ENCODE data around the gene MED26. TPM values are rescaled to one million over a fixed set of nuclear protein-coding genes. Genes with fewer than 3 reads are reported as not detected.

MED26 gene
- total and polyA plus RNA-seq, 2 of the 13 experiments (the other 11 are each of a cell fraction or from before 2014, with no cell fraction given), result 3.5 to 3.8 TPM

GRCh38 chr19:16542045-16542909, 85.7 kb downstream of the MED26 start, which contains the start of gene CHERP (continued):
- TF ChIP-seq DBP (CRISPR knock-in tag; IDR thresholded peaks at IDR 0.05; ENCODE audit: not compliant biosample characterization) (peak; percentile 27), ZNF607 (CRISPR knock-in tag; IDR thresholded peaks at IDR 0.05; ENCODE audit: borderline replicate concordance) (peak; percentile 63; the same call in 1 of the 2 replicates), AKAP8 (CRISPR knock-in tag; IDR thresholded peaks at IDR 0.05) (no peak), ZBTB25 (CRISPR knock-in tag; IDR thresholded peaks at IDR 0.05) (peak; percentile 85), GABPA (IDR thresholded peaks at IDR 0.05; ENCODE audit: low read depth, low read length) (peak; percentile 94), GABPA (CRISPR knock-in tag; IDR thresholded peaks at IDR 0.05; ENCODE audit: low read depth) (peak; percentile 96), ASH2L (IDR thresholded peaks at IDR 0.05; ENCODE audit: insufficient read length, low read depth, low read length) (peak; percentile 94), KLF6 (CRISPR knock-in tag; IDR thresholded peaks at IDR 0.05) (peak; percentile 61), ZNF18 (CRISPR knock-in tag; IDR thresholded peaks at IDR 0.05; ENCODE audit: insufficient replicate concordance) (no peak), ELF3 (CRISPR knock-in tag; IDR thresholded peaks at IDR 0.05) (peak; percentile 70), NR2C2 (CRISPR knock-in tag; IDR thresholded peaks at IDR 0.05; ENCODE audit: borderline replicate concordance) (peak; percentile 74), PHF20 (CRISPR knock-in tag; IDR thresholded peaks at IDR 0.05) (peak; percentile 95), RBFOX2 (IDR thresholded peaks at IDR 0.05; ENCODE audit: low read depth, low read length) (peak; percentile 97), CEBPB (IDR thresholded peaks at IDR 0.05; ENCODE audit: borderline replicate concordance, low read depth, low read length) (no peak), HMGXB3 (CRISPR knock-in tag; IDR thresholded peaks at IDR 0.05; ENCODE audit: borderline replicate concordance) (peak; percentile 53; the same call in 1 of the 2 replicates), NRL (CRISPR knock-in tag; IDR thresholded peaks at IDR 0.05; ENCODE audit: borderline replicate concordance) (peak; percentile 51; the same call in 1 of the 2 replicates), ZNF350 (CRISPR knock-in tag; IDR thresholded peaks at IDR 0.05; ENCODE audit: borderline replicate concordance, low read depth) (peak; percentile 54; the same call in 1 of the 2 replicates), SPEN (CRISPR knock-in tag; IDR thresholded peaks at IDR 0.05; ENCODE audit: low read depth) (peak; percentile 75; the same call in 1 of the 2 replicates), GABPB1 (CRISPR knock-in tag; IDR thresholded peaks at IDR 0.05) (peak; percentile 99), GFI1 (CRISPR knock-in tag; IDR thresholded peaks at IDR 0.05; ENCODE audit: borderline replicate concordance) (peak; percentile 59; the same call in 1 of the 2 replicates), ZNF777 (CRISPR knock-in tag; IDR thresholded peaks at IDR 0.05) (peak; percentile 66)
